NCI-H2081 treated with DMSO at 0.1 percent for 48 hours (cell line): ENCODE data around the gene UGT3A2.

Experiments
- DNase-seq: peaks from one replicate; lab custom pipeline; 2025; lab: John Stamatoyannopoulos, UW

The UGT3A2 gene, protein sequence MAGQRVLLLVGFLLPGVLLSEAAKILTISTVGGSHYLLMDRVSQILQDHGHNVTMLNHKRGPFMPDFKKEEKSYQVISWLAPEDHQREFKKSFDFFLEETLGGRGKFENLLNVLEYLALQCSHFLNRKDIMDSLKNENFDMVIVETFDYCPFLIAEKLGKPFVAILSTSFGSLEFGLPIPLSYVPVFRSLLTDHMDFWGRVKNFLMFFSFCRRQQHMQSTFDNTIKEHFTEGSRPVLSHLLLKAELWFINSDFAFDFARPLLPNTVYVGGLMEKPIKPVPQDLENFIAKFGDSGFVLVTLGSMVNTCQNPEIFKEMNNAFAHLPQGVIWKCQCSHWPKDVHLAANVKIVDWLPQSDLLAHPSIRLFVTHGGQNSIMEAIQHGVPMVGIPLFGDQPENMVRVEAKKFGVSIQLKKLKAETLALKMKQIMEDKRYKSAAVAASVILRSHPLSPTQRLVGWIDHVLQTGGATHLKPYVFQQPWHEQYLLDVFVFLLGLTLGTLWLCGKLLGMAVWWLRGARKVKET

DNA sequence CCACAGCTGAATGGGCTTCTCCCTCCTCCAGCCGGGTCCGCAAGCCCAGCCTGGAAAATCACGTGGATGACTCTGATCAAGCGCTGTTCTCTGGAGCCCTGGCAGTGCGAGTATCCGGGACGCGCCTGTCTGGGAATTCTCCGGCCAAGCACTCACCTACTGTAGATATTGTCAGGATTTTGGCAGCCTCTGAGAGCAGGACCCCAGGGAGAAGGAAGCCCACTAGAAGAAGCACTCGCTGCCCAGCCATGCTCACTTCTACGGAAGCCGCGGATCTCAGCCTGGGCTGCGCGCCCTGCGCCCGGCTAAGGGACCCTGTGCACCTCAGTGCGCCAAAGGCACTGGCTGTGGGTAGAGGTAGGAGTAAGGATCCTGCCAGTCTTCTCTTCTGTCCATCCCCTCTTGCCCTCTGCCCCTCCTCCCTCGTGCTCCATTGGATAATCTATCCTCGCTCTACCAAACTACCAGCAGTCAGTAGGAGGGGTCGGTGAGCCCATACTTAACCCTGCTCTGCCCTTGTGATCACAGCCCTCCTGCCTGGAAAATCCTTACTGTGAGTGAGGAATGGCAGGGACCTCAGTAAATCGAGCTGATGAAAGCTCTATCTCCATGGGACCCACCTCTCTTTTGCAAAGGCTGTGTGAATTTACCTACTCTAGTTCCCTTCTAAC, at the start of gene UGT3A2:
UGT3A2 (minus strand) TSS at position 343 of the 671 bp plus-strand sequence; CDS start at position 250, 93 bp downstream.
- no peak for DNase-seq

DNA sequence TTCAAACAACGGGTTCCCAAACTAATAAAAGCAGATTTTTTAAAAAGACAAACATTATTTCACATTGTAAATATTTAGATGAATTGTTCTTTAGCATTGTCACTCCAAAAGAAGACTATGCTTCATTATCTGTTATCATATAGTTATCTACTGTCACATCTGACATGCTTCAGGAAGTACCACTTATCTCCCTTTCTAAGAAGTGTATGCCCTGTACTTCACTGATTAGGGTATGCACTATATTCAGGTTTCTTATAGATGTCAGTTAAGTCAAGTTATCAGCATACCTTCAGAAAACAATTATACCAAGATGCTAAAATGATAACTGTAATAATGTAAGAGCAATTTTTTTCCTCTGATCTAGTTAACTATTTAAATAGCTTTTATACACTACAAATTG, 44.6 kb upstream of the UGT3A2 start:
- no peak for DNase-seq

DNA sequence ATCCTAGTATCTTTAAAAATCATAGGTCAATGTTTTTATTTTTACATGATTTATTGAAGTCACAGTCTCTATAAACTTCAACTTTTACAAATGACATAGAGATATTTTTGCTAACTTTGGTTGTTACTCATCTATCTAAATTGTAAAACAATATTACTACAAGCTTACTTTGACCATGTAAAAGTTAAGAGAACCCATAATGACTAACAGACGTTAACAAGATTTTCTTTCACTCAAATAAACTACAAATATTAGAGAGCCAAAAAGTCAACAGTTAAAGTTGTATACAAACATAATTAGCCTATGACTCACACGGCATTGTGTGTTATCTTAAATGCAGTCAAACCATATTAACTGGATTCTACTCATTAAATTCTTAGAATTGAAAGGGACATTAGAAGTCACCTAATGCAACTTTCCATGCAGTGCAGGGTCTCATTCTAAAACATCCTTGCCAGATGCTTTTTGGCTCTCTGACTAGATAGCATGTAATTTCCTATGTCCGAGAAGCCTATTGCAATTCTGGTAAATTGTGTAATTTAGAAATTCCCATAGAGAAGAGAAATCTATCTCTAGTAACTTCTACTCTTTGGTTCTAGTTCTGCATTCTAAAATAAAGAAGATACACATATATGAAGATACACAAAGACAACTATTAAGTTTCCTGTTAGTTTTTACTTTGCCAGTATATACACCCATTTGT, 42.2 kb upstream of the UGT3A2 start:
- no peak for DNase-seq

DNA sequence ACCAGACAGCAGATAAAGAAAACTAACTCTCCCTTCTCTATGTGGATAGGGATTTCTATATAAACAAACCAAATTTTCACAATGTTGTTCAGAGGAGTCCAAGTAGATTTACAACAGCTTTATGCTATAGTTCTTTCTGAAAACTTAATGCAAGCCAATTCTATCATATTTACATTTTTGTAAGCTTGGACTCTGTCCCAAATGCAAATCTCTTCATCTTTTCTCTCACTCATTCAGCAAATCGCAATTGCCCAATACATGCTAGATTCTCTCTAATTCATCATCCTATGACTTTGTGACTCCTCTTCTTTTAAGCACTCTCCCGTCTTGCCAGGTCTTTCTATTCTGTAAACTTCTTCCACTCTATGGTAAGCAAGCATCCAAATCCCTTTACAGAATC, 39.1 kb upstream of the UGT3A2 start:
- DNase-seq = no peak

DNA sequence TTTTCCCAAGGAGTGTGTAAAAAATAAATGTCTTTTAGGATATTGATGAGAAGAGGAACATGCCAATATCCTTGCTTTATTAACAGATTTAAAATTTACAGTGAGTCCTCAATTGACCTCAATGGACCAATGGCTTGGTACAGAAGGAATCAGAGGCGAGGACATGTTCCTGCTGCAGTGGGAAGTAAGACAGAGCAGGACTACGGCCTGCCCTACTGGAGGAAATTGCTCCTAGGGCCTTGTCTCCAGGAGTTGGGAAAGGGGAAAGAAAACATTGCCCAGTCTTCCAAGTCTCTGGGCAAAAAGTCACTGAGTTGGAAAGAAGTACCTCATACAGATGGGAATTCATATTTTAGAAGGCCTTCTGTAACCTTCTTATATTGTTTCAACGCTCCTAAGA, 33.1 kb upstream of the UGT3A2 start:
- no peak for DNase-seq

DNA sequence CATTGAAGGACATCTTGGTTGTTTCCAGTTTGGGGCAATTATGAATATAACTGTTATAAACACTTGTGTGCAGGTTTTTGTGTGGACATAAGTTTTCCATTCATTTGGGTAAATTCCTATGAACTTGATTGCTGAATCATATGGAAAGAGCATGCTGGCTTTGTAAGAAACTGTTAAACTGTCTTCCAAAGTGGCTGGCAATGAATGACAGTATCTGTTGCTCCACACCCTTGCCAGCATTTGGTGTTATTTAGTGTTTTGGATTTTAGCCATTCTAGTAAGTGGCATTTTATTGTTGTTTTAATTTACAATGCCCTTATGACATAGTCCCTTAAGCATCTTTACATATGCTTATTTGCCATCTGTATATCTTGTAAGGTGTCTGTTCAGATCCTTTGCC, 29.8 kb upstream of the UGT3A2 start:
- DNase-seq = no peak

DNA sequence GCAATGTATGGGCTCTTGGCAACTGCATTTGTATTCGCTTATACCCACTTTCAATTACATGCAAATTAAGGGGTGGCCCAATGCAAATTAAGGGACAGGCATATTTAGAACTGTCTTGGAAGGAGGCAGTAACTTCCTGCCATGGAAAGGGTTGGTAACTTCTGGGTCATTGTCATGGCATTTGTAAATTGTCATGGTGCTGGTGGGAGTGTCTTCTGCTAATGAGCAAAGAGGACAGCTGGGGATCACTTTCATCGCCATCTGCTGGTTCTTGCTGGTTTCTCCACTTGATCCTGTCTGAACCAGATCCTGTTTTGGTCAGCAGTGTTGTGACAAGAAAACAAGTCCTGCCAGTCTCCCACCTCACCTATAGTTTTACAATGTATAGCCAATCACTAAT, 23.3 kb upstream of the UGT3A2 start:
- no peak for DNase-seq

DNA sequence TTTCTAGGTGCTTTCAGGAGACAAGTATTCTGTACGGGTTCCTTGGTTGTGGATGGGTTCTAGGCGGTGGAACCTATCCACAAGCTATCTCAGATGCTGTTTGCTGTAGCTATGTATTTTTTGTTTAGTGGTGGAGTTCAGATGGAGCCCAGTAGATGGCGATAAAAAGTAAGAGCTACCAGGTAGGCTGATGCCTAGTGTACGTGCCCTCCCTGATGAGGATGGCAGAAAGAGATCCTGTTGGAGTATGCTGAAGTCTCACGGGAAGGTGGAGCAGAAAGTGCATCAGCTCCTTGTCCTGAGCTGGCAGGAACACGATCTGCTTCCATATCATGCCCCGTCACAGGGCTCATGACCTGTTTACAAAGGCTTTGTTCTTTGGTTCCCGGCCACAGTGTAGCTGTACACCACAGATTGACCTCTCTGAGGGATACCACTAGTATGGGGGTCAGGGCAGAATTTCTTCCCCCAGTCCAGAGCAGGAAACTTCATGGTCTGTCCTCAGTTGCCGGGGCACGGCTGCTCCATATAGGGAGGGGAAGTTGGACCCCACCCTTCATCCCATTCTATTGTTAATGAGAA, 12.6 kb upstream of the UGT3A2 start:
- DNase-seq = peak; percentile 74

DNA sequence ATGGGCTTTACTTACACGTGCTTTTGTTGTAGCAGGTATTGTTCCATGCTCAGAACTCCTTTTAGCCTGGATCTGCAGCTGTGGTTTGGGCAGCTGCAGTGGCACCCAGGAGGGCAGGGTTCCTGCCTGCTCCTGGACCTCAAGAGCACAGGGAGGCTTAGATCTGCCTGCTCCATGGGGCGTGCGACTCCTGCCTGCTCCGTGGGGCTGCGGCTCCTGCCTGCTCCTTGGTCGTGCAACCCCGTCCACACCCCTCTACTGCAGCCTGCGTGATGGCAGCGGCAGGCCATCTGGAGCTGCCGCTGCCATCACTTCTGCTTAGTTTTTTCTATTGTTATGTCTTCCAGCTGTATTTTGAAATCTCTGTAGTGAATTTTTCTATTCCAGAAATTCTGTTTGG, 11.7 kb upstream of the UGT3A2 start:
- no peak for DNase-seq

DNA sequence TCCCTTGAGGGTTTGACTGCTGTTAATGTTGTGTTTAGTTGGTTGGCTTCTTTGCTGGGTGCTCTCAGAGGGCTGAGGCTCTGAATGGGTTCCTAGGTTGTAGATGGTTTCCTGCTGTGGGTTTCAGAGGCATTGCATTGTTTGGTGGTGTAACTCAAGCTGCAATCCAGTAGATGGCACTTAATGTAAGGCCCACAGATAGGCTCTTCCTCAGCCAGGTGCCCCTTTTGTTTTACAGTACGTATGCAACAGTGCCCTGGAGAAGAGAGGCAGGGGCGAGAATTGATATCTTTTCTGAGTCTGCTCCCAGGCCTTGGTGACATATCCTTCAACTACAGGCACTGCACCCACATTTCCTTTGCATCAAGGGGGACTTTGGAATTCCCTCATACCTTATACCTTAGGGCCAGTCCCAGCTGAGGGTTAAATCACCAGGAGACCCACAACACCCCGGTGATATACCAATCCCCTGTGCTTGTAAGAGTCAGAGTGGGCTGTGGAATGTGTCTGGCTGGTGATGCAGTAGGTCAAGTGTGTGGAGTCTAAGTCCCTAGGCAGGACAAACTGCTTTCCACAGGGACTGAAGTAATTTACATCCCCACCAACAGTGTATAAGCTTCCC, 7.0 kb upstream of the UGT3A2 start:
- peak; percentile 35 for DNase-seq

DNA sequence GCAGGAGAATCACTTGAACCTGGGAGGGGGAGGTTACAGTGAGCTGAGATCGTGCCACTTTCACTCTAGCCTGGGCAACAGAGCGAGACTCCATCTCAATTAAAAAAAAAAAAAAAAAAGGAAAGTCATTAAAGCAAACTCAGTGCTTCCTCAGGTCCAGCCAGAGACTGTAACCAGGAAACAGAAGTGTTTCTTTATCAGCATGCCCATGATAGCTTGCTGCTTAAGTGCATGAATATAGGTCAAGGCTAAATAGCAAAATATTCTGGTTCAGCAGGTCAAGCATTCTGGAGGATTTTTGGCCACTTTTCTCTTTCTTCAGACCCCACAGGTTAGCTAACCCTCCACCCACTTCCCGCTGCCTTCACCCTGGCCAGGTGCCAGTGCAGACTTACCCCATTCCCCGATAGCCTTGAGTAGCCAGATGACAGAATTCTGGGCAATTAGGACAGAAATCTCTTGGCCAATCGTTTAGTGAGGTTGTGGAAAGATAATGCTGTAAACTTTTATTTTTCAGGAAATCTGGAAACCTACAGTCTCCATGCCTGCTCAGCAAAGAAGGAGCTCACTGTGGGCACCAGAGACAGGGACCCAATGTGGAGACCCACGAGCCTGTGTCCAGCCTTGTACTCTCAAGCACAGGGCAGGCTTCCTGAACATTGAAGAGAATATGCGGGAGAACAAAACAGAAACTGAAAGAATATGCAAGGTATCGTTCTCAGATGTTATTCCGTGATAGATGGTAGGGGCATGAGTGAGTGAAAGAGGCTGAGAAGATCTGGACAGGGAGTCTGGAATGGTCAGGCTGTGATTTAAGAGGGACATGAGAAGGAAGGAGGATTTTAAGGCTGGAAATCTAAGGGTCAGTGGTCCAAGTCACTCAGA, 4.2 kb upstream of the UGT3A2 start:
- DNase-seq = no peak

DNA sequence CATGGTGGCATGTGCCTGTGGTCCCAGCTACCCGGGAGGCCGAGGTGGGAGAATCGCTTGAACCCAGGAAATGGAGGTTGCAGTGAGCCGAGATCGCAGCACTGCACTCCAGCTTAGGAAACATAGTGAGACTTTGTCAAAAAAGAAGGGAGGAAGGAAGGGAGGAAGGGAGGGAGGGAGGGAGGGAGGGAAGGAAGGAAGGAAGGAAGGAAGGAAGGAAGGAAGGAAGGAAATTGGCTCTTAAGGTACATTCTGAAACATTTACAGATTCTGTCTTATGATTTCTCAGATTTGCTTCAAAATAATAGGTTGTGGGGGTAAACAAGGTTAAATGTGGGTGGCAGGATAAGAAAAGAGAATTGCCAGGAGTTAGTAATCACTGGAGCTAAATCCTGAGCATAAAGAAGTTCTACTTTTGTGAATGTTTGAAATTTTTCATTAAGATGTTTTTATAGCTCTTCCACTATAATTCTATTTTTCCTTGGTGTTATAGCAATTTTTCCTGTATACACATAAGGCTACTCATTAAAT, 2.1 kb upstream of the UGT3A2 start:
- DNase-seq = no peak

DNA sequence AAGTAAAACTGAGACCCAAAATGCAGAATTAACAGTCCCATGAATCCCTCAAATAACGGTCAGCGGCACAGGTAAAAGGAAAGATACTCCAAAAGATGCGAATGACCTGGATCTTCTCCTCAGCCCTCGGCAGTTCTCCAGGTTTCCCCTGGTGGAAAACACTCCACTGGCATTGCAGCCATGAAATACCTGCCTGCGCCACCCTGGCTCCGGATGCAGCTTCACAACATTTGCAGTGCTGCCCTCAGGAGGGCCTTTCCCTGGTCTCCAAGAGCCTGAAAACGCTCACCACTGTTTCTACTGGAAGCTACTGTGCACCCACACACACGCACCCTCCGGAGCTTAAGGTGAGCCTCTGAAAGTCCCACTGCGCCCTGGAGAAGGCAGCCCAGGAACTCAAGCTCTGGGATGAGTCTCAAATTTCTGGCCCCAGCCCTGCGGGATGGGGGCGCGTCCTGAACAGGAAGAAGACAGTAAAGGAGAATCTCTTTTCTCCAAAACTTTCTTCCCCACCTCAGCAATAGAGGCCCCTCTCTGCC, 612 bp downstream of the UGT3A2 start:
- no peak for DNase-seq

DNA sequence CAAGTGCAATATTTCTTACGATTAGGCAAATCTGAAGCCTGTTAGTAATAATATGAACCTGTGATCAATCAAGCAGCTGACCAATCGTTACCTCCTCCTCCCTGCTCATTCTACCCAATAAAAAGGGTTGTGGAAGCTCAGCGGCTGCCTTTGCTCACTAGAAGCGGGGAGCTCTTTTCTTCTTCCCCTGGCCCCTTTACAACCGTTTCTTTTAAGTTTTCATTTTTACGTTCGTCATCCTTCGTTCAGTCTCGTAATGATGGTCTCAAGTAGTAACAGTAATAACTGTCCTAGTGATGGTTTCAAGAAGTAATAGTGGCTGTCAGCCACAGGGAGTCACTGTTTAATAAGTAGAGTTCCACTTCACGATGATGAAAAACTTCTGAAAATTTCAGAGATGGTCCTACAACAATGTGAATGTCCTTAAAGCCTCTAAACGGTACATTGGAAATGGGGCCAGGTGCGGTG, 6.2 kb downstream of the UGT3A2 start:
- DNase-seq = no peak

DNA sequence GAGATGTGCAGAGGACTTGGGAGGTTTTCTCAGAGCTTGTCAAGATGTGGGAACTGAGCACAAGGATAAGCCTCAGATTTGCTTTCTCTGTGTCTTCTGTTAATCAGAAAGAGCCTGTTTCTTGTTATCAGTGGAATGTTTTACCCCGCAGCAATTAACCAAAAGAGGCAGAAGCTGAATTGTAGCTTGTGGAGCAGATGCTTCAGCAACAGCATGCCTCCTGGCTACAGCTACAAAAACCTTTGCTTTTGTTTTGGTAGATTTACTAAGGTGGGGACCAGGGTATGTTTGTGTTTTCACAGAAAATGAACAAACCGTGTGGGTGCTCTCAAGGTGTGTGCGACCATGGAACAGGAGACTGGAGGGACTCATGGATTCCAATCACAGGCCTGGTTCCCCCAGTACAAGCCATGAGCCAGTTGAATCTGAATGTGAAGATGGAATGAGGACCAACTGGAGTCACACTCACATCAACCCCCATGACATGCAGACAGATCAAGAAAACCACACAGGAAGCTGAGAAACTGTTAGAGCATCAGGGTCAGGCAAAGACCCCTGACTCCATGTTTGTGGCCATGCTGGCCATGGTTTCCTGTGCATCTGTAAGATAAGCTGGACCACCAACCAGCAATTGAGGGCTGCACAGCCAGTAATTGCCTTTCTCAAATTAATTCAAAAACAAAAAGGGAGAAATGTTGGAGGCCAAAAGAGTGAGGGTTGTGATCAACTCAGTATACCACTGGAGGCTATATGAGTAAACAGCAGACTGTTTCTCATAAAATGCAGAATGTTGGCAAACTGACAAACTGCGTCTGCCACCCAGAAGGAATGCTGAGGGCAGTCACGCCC, 6.9 kb downstream of the UGT3A2 start:
- no peak for DNase-seq

DNA sequence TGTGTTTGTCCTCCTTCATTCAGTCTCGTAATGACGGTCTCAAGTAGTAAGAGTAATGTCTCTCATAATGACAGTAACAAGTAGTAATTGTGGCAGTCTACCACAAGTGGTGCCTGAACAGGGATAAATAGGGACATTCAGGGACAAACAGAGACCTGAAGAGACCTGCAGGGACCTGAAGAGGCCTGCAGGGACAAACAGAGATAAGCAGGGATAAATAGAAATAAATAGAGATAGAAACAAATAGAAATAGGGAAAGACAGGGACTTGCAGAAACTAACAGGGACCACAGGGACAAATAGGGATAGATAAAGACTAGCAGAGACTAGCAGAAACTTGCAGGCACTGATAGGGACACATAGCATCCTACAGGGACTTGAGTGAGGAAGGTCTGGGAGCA, 7.9 kb downstream of the UGT3A2 start:
- no peak for DNase-seq

DNA sequence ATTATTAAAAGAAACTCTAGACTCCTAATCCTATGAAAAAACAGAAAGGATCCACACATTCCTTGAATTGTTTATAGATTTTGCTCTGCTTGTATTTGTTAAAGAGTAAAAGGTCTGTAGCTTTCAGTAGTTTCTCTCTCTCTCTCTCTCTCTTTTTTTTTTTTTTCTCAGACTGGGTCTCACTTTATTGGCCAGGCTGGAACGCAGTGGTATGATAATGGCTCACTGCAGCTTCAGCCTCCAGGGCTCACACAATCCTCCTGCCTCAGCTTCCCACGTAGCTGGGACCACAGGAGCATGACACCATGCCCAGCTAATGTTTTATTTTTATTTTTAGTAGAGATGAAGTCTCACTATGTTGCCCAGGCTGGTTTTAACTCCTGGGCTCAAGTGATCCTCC, 9.3 kb downstream of the UGT3A2 start:
- no peak for DNase-seq

DNA sequence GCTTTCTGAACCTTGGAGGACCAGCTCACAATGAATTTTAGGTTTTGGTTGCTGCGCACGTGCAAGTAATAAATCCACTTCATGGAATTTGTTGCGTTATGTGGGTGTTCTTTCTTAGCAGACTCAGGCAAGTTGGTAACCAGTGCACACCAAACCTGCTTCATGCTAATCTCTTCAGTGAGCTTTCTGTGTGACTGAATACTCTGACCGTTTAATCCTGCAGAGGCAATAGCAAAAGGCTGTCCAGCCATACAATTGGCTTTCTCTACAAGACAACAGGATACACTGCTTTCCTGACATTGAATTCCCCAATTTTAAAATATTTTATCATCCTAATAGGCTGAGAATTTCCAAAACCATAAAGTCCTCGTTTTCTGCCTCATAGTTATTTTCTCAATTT, 10.3 kb downstream of the UGT3A2 start:
- no peak for DNase-seq

DNA sequence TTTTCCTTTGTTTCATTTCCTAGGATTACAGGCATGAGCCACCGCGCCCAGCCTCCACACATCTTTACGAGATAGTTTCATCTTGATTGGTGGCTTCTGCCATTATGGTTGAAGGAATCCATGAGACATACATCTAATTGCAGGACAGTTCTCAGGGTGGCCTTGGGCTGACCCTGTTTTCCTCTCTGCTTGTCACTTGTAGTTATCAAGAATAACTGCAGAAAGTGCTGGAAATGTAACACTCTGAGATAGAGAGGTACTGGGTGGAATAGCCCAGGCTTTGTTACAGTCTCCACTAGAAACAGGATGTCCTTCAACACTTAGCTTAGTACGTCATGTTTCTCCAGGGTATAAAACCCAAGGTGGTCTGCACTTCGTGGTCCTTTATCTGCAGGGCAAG, 10.7 kb downstream of the UGT3A2 start:
- no peak for DNase-seq
